GM12878 (cell line): ENCODE data around the gene NXPH2.

Experiments used
- CBX3 ChIP-seq: fragments of 200-600 bp; sonication (generic); IDR thresholded peaks from 2 replicates; pipeline ENCODE4 v1.6.1; 2016; ENCODE audit warnings: low read depth, borderline replicate concordance
- EZH2 ChIP-seq: IDR thresholded peaks from 2 replicates; pipeline ENCODE4 v1.6.1; 2012; ENCODE audit warnings: low read depth, mild to moderate bottlenecking, control low read depth, inconsistent platforms, low read length, borderline replicate concordance; ENCODE audit not compliant: control insufficient read depth
- POLR2A ChIP-seq: IDR thresholded peaks from 2 replicates; pipeline ENCODE4 v1.6.1; 2011; ENCODE audit warnings: low read depth, mild to moderate bottlenecking, low read length
- STAT3 ChIP-seq: IDR thresholded peaks from 2 replicates; pipeline ENCODE4 v1.6.1; 2011; ENCODE audit warnings: low read depth, low read length, improper control_type of control experiment
- TF ChIP-seq, protein P1 (sequence below), 3 experiments: IDR thresholded peaks in 2 of 3; conservative IDR thresholded peaks in 1 of 3; 2 replicates each; pipeline ENCODE4 v1.5.1; 2011; ENCODE audit warnings: low read depth in 3 of 3, low read length in 3 of 3, mild to moderate bottlenecking in 3 of 3, control low read depth in 2 of 3, moderate library complexity in 2 of 3, inconsistent platforms in 1 of 3, mixed read lengths in 1 of 3; ENCODE audit not compliant: control insufficient read depth in 2 of 3, insufficient read depth in 1 of 3; ENCODE audit errors: extremely low read depth in 1 of 3

DNA sequence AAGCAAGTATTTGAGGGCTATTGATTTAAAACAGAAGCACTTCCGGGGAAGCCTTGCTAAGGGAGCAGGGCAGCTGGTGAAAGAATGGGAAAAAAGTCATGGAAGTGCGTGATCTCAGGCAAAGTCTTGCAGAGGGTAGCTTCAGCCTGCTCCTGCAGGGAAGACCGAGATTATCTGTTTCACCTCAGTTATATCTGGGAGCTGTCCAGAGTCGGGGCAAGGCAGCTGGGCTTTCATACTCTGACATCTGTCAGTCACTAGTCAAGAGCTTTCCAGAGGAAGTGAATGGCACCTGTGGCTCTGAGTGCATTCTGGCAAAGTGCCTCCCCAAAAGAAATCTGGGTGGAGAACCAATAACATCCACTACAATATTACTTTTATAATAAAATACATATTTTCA lies 8.7 kb downstream of the NXPH2 start:
- TF ChIP-seq STAT3, result no peak
- TF ChIP-seq CBX3, result no peak
- TF ChIP-seq, protein P1, sequence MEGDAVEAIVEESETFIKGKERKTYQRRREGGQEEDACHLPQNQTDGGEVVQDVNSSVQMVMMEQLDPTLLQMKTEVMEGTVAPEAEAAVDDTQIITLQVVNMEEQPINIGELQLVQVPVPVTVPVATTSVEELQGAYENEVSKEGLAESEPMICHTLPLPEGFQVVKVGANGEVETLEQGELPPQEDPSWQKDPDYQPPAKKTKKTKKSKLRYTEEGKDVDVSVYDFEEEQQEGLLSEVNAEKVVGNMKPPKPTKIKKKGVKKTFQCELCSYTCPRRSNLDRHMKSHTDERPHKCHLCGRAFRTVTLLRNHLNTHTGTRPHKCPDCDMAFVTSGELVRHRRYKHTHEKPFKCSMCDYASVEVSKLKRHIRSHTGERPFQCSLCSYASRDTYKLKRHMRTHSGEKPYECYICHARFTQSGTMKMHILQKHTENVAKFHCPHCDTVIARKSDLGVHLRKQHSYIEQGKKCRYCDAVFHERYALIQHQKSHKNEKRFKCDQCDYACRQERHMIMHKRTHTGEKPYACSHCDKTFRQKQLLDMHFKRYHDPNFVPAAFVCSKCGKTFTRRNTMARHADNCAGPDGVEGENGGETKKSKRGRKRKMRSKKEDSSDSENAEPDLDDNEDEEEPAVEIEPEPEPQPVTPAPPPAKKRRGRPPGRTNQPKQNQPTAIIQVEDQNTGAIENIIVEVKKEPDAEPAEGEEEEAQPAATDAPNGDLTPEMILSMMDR (IDR thresholded peaks at IDR 0.05 in 2 of 3, conservative IDR thresholded peaks at IDR 0.05 in 1 of 3; ENCODE audit: control insufficient read depth in 2 of 3, extremely low read depth in 1 of 3, insufficient read depth in 1 of 3, low read depth in 3 of 3, low read length in 3 of 3), result no peak
- TF ChIP-seq EZH2, result no peak
- TF ChIP-seq POLR2A, result no peak
